HepG2 (cell line): Measurements from ENCODE around the gene FSTL1. TPM values are rescaled to one million over a fixed set of nuclear protein-coding genes. Genes with fewer than 3 reads are reported as not detected.

Experiments
- ATAC-seq: fragments of 200-7000 bp; cut with Tn5 transposase; 3 replicates; pipeline ENCODE4 v1.9.1; 2020; ENCODE audit warnings: mild to moderate bottlenecking, moderate library complexity
- BruUV-seq: library from RNA; stranded (reverse); fragments of 400-500 nt; replicated peaks from 2 replicates; lab custom pipeline; 2021; lab: Mats Ljungman, UMichigan
- CTCF ChIA-PET: fragments of 300-600 bp; formaldehyde crosslinking; extraction: SDS; loops from one replicate; lab custom pipeline; 2021; ENCODE audit warnings: low total read pairs, inconsistent platforms, low intra/inter-chr PET ratio; lab: Yijun Ruan, JAX
- POLR2A ChIA-PET: fragments of 350-600 bp; sonication (Branson Sonifier 250); formaldehyde crosslinking; loops from one replicate; lab custom pipeline; 2020; ENCODE audit warnings: antibody characterized with exemption, inconsistent platforms; lab: Yijun Ruan, JAX
- DNase-seq: peaks from one replicate; pipeline ENCODE4 v3.0.0-alpha.2; 2015; ENCODE audit warnings: low spot score
- FAIRE-seq: peaks from 3 replicates; lab custom pipeline; 2011; peaks lifted over from hg19 to GRCh38; lab: Jason Lieb, UNC
- H2AFZ ChIP-seq: one replicate; pipeline ENCODE4 v1.6.1; 2011; ENCODE audit warnings: low read length, inconsistent platforms
- H3K27ac ChIP-seq: fragments of 300-600 bp; 3 replicates; pipeline ENCODE4 v1.8.0; 2011; ENCODE audit warnings: mixed run types, mild to moderate bottlenecking, mixed read lengths, low read length, inconsistent platforms; ENCODE audit not compliant: insufficient read depth; ENCODE audit errors: extremely low read length
- H3K27me3 ChIP-seq, 2 experiments: fragments of 200-600 bp in 1 of 2; 2 replicates in 1 of 2; 3 replicates in 1 of 2; pipeline versions ENCODE4 v1.6.0 to v1.8.0; 2011; ENCODE audit warnings: low read length in 2 of 2, mild to moderate bottlenecking in 2 of 2, moderate library complexity in 2 of 2, inconsistent platforms in 1 of 2; ENCODE audit not compliant: insufficient read depth in 2 of 2, control insufficient read depth in 1 of 2
- H3K36me3 ChIP-seq, 2 experiments: fragments of 200-600 bp in 1 of 2; replicated peaks in 1 of 2; 2 replicates in 1 of 2; 3 replicates in 1 of 2; pipeline versions ENCODE4 v1.5.1 to v1.8.0; 2011; ENCODE audit warnings: low read length in 2 of 2, inconsistent platforms in 1 of 2; ENCODE audit not compliant: insufficient read depth in 2 of 2, control insufficient read depth in 1 of 2
- H3K4me1 ChIP-seq: 2 replicates; pipeline ENCODE4 v1.5.1; 2012; ENCODE audit warnings: low read length, inconsistent platforms; ENCODE audit not compliant: insufficient read depth
- H3K4me2 ChIP-seq: 2 replicates; pipeline ENCODE4 v1.6.0; 2011; ENCODE audit warnings: low read depth, low read length, inconsistent platforms
- H3K4me3 ChIP-seq, 3 experiments: fragments of 200-600 bp in 1 of 3; sonication (generic), shearing (Covaris generic) in 1 of 3; replicated peaks in 1 of 3; 2 replicates each; pipeline ENCODE4 v1.5.1; 2011 to 2016; ENCODE audit warnings: low read length in 3 of 3, inconsistent platforms in 2 of 3, low read depth in 2 of 3, mild to moderate bottlenecking in 2 of 3, control low read depth in 1 of 3, mixed read lengths in 1 of 3; ENCODE audit not compliant: insufficient read depth in 1 of 3
- H3K79me2 ChIP-seq: one replicate; pipeline ENCODE4 v1.6.1; 2011; ENCODE audit warnings: low read length, inconsistent platforms; ENCODE audit not compliant: insufficient read depth
- H3K9ac ChIP-seq: 2 replicates; pipeline ENCODE4 v1.6.0; 2011; ENCODE audit warnings: mild to moderate bottlenecking, low read depth, low read length, inconsistent platforms; ENCODE audit not compliant: insufficient read depth
- H3K9me3 ChIP-seq: 2 replicates; pipeline ENCODE4 v1.5.1; 2012; ENCODE audit warnings: mild to moderate bottlenecking, low read length
- H4K20me1 ChIP-seq: 2 replicates; pipeline ENCODE4 v1.6.0; 2011; ENCODE audit warnings: inconsistent platforms, mild to moderate bottlenecking, low read length, moderate library complexity; ENCODE audit not compliant: insufficient read depth
- CERS6 ChIP-seq: sonication (generic); formaldehyde crosslinking; IDR thresholded peaks from 2 replicates; pipeline ENCODE4 v1.5.0; 2020; ENCODE audit warnings: missing genetic modification reagents
- DR1 ChIP-seq: sonication (generic); formaldehyde crosslinking; IDR thresholded peaks from 2 replicates; pipeline ENCODE4 v1.8.0; 2021; ENCODE audit warnings: mild to moderate bottlenecking, missing genetic modification reagents, inconsistent platforms
- HHEX ChIP-seq: IDR thresholded peaks from 2 replicates; pipeline ENCODE4 v1.6.1; 2016; ENCODE audit warnings: control low read depth
- MED1 ChIP-seq: sonication (generic); formaldehyde crosslinking; IDR thresholded peaks from 2 replicates; pipeline ENCODE4 v1.4.0; 2020; ENCODE audit warnings: missing genetic modification reagents
- SATB2 ChIP-seq: sonication (generic); formaldehyde crosslinking; IDR thresholded peaks from 2 replicates; pipeline ENCODE4 v1.5.0; 2020; ENCODE audit warnings: missing genetic modification reagents
- ZBTB42 ChIP-seq: sonication (generic); formaldehyde crosslinking; IDR thresholded peaks from 2 replicates; pipeline ENCODE4 v1.5.0; 2020; ENCODE audit warnings: mild to moderate bottlenecking, missing genetic modification reagents
- ZFP1 ChIP-seq: IDR thresholded peaks from 2 replicates; pipeline ENCODE4 v1.6.1; 2016
- ZNF224 ChIP-seq: sonication (generic); formaldehyde crosslinking; IDR thresholded peaks from 2 replicates; pipeline ENCODE4 v1.5.0; 2020; ENCODE audit warnings: mild to moderate bottlenecking, missing genetic modification reagents
- ZNF30 ChIP-seq: sonication (generic); formaldehyde crosslinking; IDR thresholded peaks from 2 replicates; pipeline ENCODE4 v1.5.0; 2020; ENCODE audit warnings: mild to moderate bottlenecking, missing genetic modification reagents
- ZNF354B ChIP-seq: sonication (generic); formaldehyde crosslinking; IDR thresholded peaks from 2 replicates; pipeline ENCODE4 v1.8.0; 2022; ENCODE audit warnings: mild to moderate bottlenecking, missing genetic modification reagents
- ZNF737 ChIP-seq: sonication (generic); formaldehyde crosslinking; IDR thresholded peaks from 2 replicates; pipeline ENCODE4 v1.5.0; 2020; ENCODE audit warnings: missing genetic modification reagents, mild to moderate bottlenecking, borderline replicate concordance
- WGBS: methylation state at CpG from one replicate; pipeline ENCODE4 v1.1.6; 2017; ENCODE audit warnings: low lambda C conversion rate; 5-methylcytosine and 5-hydroxymethylcytosine counted together
- in situ Hi-C: cut with HindIII; loops from 2 replicates; pipeline ENCODE4 v1.10.0; 2017; ENCODE audit warnings: low pct_unique_long_range_greater_than_20kb; ENCODE audit not compliant: extremely low pct_ligation_motif_present
- intact Hi-C: fragments of 100-400 bp; cut with micrococcal nuclease; formaldehyde crosslinking; loops from one replicate; pipeline ENCODE4 v1.10.0; 2022; ENCODE audit not compliant: unreplicated experiment
- polyA plus RNA-seq, 8 experiments: library from polyadenylated mRNA; depleted of rRNA in 3 of 8; stranded (reverse) in 7 of 8; unstranded in 1 of 8; fragments of >200 nt; fragmentation: Illumina TruSeq in 4 of 8; extraction: Trizol in 4 of 8; gene quantifications; 2 replicates each; pipeline versions ENCODE4 v1.2.1 to v1.2.3, GENCODE V29; 2011 to 2016; ENCODE audit warnings: low read depth in 4 of 8, missing spikeins in 1 of 8, mixed read lengths in 1 of 8; ENCODE audit not compliant: insufficient read depth in 1 of 8
- total RNA-seq, 5 experiments: library from RNA; depleted of rRNA; stranded (reverse); fragments of >200 nt; fragmentation: Illumina TruSeq; extraction: Trizol; gene quantifications; 2 replicates each; pipeline ENCODE4 v1.2.3, GENCODE V29; 2016; ENCODE audit warnings: low read depth in 1 of 5
- TF ChIP-seq, protein P1 (sequence below): sonication (generic); formaldehyde crosslinking; IDR thresholded peaks from 2 replicates; pipeline ENCODE4 v1.4.0; 2020; ENCODE audit warnings: mild to moderate bottlenecking, missing genetic modification reagents, borderline replicate concordance

FSTL1 gene
- total and polyA plus RNA-seq, 2 of the 13 experiments (the other 11 are each of a cell fraction or from before 2014, with no cell fraction given): 0.07 to 0.29 TPM

GRCh38 chr3:120468635-120469295 is 18.0 kb upstream of the FSTL1 start (continued):
- TF ChIP-seq, protein P1, sequence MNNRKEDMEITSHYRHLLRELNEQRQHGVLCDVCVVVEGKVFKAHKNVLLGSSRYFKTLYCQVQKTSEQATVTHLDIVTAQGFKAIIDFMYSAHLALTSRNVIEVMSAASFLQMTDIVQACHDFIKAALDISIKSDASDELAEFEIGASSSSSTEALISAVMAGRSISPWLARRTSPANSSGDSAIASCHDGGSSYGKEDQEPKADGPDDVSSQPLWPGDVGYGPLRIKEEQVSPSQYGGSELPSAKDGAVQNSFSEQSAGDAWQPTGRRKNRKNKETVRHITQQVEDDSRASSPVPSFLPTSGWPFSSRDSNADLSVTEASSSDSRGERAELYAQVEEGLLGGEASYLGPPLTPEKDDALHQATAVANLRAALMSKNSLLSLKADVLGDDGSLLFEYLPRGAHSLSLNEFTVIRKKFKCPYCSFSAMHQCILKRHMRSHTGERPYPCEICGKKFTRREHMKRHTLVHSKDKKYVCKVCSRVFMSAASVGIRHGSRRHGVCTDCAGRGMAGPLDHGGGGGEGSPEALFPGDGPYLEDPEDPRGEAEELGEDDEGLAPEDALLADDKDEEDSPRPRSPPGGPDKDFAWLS (CRISPR knock-in tag): no peak

DNA sequence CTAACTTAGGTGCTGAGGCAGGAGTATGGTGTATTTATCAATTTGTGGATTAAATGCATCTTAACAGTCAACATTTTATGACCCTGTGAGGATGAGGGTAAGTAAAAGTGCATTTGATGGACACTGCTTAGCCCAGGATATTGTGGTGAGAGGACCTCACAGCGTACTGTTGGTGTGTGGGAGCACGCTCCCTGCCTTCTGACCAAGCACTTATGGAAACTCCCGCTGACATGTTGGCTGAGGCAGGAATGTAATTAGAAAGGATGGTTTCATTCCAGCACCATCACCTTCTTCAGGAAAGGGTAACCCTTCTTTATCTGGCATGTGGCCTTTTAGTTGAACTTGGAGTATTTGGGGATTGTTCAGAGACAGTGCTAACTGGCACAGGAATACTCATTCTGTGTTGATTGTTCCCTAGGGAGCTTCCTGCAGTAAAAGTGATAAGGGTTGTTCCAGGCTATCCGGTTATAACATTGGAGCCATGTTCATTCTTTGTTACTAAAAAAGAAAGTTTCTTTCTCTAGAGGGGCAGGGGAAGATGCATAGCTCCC is 11.7 kb upstream of the FSTL1 start:
- CTCF ChIA-PET: no interaction called here
- no peaks in the 10 kb centered on the region for H3K36me3 ChIP-seq
- no peak overlapping the region for H2AFZ ChIP-seq
- H3K27me3 ChIP-seq: peaks cover 0 to 19% of the 10 kb centered on the region in 2 experiments; a peak in 1 of 5 replicates
- no peak overlapping the region for H3K4me2 ChIP-seq
- H3K9me3 ChIP-seq: no peaks in the 10 kb centered on the region
- H4K20me1 ChIP-seq: no peaks in the 10 kb centered on the region
- no peak for ATAC-seq
- in situ Hi-C loops: no loop called here
- WGBS: 24% methylated on average over 4 of the region's 4 CpGs
- FAIRE-seq: no peak
- no peaks in the 10 kb centered on the region for H3K4me1 ChIP-seq
- no peaks in the 10 kb centered on the region for H3K79me2 ChIP-seq
- TF ChIP-seq HHEX (no peak), ZNF354B (CRISPR knock-in tag) (no peak)
- TF ChIP-seq, all 625 proteins: peak for 0
- POLR2A ChIA-PET: no interaction called here
- DNase-seq: no peak
- intact Hi-C loops: no loop called here
- no peak overlapping the region for H3K9ac ChIP-seq
- no TSS peak for BruUV-seq
- H3K27ac ChIP-seq: no peak overlapping the region
- H3K4me3 ChIP-seq: no peak overlapping the region

GRCh38 chr3:120461416-120461815 is 10.6 kb upstream of the FSTL1 start:
- H3K36me3 ChIP-seq: no peaks in the 10 kb centered on the region
- intact Hi-C loops (no loop called here), in situ Hi-C loops (no loop called here)
- TF ChIP-seq MED1 (CRISPR knock-in tag) (no peak), ZNF737 (no peak), ZNF30 (CRISPR knock-in tag) (no peak), CERS6 (CRISPR knock-in tag) (no peak), ZBTB42 (CRISPR knock-in tag) (no peak), SATB2 (no peak), ZFP1 (no peak), ZNF224 (no peak), DR1 (CRISPR knock-in tag) (no peak)
- H3K9ac ChIP-seq: no peak overlapping the region
- BruUV-seq: no TSS peak
- H4K20me1 ChIP-seq: no peaks in the 10 kb centered on the region
- WGBS: 39% methylated on average over 3 of the region's 3 CpGs
- H2AFZ ChIP-seq: no peak overlapping the region
- no peak overlapping the region for H3K27ac ChIP-seq
- no peak overlapping the region for H3K4me2 ChIP-seq
- ChIA-PET CTCF (no interaction called here), POLR2A (no interaction called here)
- DNase-seq: no peak
- H3K4me1 ChIP-seq: no peaks in the 10 kb centered on the region
- H3K9me3 ChIP-seq: no peaks in the 10 kb centered on the region
- no peaks in the 10 kb centered on the region for H3K79me2 ChIP-seq
- H3K27me3 ChIP-seq: peaks cover 0 to 19% of the 10 kb centered on the region in 2 experiments; a peak in 1 of 5 replicates
- ATAC-seq: no peak
- no peak for FAIRE-seq
- no peak overlapping the region for H3K4me3 ChIP-seq
